ENCODE data around the gene PLXNC1. TPM values are rescaled to one million over a fixed set of nuclear protein-coding genes. Genes with fewer than 3 reads are reported as not detected.

The PLXNC1 gene
- total and polyA plus RNA-seq, 2 donors (not counting 1 experiment from before 2014, with no cell fraction given) = 9.7 to 33.6 TPM

- no peak overlapping the region for H3K27ac ChIP-seq (ENCODE audit: low read length in 2 of 2)
- no peaks in the 10 kb centered on the region for H3K9me3 Mint-ChIP-seq (ENCODE audit: insufficient read depth)
- H3K4me3 ChIP-seq (ENCODE audit: control extremely low read depth in 1 of 5, extremely low read depth in 1 of 5, insufficient read depth in 1 of 5, low read depth in 2 of 5, low read length in 4 of 5) = no peak overlapping the region
- H3K27ac Mint-ChIP-seq = no peak overlapping the region
- peaks cover 29% of the 10 kb centered on the region for H3K4me1 Mint-ChIP-seq
- no peaks in the 10 kb centered on the region for H3K36me3 ChIP-seq (replicated peaks in 1 of 2; ENCODE audit: control extremely low read depth in 1 of 2, control insufficient read depth in 1 of 2, extremely low read depth in 1 of 2, insufficient read depth in 2 of 2, low read length in 1 of 2)
- CTCF ChIA-PET = interaction anchor here (0.5 to 4.9 kb wide), 5 partner anchors 9 to 930 kb away, joined by 3 to 56 read pairs (median 7); partner anchors contain the start of gene NR2C1
- H3K4me3 Mint-ChIP-seq = no peak overlapping the region
- 100% methylated on average over 3 of the region's 7 CpGs for WGBS (ENCODE audit: insufficient coverage)
- H3K79me2 ChIP-seq (ENCODE audit: control insufficient read depth, insufficient read depth, low read length) = no peaks in the 10 kb centered on the region
- no peak overlapping the region for H2AFZ ChIP-seq (ENCODE audit: insufficient read depth, low read depth, low read length, poor library complexity, severe bottlenecking)
- peaks cover 7 to 18% of the 10 kb centered on the region in 2 donors for H3K4me1 ChIP-seq (ENCODE audit: control insufficient read depth in 2 of 2, insufficient read depth in 2 of 2, low read length in 2 of 2)
- no peaks in the 10 kb centered on the region for H4K20me1 ChIP-seq (ENCODE audit: control insufficient read depth, insufficient read depth, low read length, poor library complexity, severe bottlenecking)
- H3K4me2 ChIP-seq (replicated peaks; ENCODE audit: low read depth, low read length, poor library complexity, severe bottlenecking) = no peak overlapping the region
- TF ChIP-seq CTCF (IDR thresholded peaks at IDR 0.05) = no peak
- TF ChIP-seq EZH2 (IDR thresholded peaks at IDR 0.05; ENCODE audit: borderline replicate concordance, insufficient read depth, low read depth, low read length, poor library complexity, severe bottlenecking) = no peak
- DNase-seq (no peak), ATAC-seq (ENCODE audit: low read depth) (no peak)
- no peak overlapping the region for H3K9ac ChIP-seq (ENCODE audit: low read length)
- intact Hi-C loops (cut with micrococcal nuclease) = loop anchor here (10.0 kb wide), 1 partner anchor 621 kb away; no protein-coding TSS in a partner anchor
- no peaks in the 10 kb centered on the region for H3K27me3 Mint-ChIP-seq
- no peaks in the 10 kb centered on the region for H3K27me3 ChIP-seq (replicated peaks in 1 of 4; ENCODE audit: control extremely low read depth in 1 of 4, control insufficient read depth in 3 of 4, insufficient read depth in 4 of 4, low read length in 3 of 4)
- no peaks in the 10 kb centered on the region for H3K9me3 ChIP-seq (ENCODE audit: control extremely low read depth in 1 of 3, control insufficient read depth in 2 of 3, insufficient read depth in 1 of 3, low read length in 2 of 3)
- POLR2A ChIA-PET = no interaction called here
These were observed 4.9 kb upstream of the PLXNC1 start for GRCh38 chr12:94143438-94143837.

DNA sequence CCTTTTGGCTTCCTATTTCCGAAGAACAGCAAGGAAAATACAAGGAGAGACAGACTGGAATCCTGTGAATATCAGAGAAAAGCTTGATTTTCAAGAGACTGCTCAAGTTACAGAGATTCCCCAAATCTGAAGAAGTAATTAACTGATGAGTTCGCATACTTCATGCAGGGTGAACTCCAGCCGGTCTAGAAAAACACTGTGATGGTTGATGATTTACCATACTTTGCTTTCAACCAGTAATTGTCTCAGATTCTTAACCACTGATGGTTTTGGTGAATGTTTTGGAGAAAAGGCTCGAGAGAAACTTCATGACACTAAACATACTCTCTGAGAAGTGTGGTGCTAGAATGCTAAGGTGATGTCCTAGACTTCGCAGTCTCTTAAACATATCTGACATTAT, 4.4 kb upstream of the PLXNC1 start:
- H4K20me1 ChIP-seq (ENCODE audit: control insufficient read depth, insufficient read depth, low read length, poor library complexity, severe bottlenecking) = no peaks in the 10 kb centered on the region
- Mint-ChIP-seq H3K4me1 (peaks cover 29% of the 10 kb centered on the region), H3K4me3 (no peak overlapping the region), H3K27ac (no peak overlapping the region), H3K27me3 (no peaks in the 10 kb centered on the region), H3K9me3 (ENCODE audit: insufficient read depth) (no peaks in the 10 kb centered on the region)
- no peak overlapping the region for H3K9ac ChIP-seq (ENCODE audit: low read length)
- H3K4me2 ChIP-seq (replicated peaks; ENCODE audit: low read depth, low read length, poor library complexity, severe bottlenecking) = no peak overlapping the region
- H3K79me2 ChIP-seq (ENCODE audit: control insufficient read depth, insufficient read depth, low read length) = no peaks in the 10 kb centered on the region
- DNase-seq (no peak), ATAC-seq (ENCODE audit: low read depth) (no peak)
- H3K36me3 ChIP-seq (replicated peaks in 1 of 2; ENCODE audit: control extremely low read depth in 1 of 2, control insufficient read depth in 1 of 2, extremely low read depth in 1 of 2, insufficient read depth in 2 of 2, low read length in 1 of 2) = no peaks in the 10 kb centered on the region
- no peak for TF ChIP-seq CTCF (IDR thresholded peaks at IDR 0.05)
- no peak for TF ChIP-seq EZH2 (IDR thresholded peaks at IDR 0.05; ENCODE audit: borderline replicate concordance, insufficient read depth, low read depth, low read length, poor library complexity, severe bottlenecking)
- H3K27ac ChIP-seq (ENCODE audit: low read length in 2 of 2) = no peak overlapping the region
- no peaks in the 10 kb centered on the region for H3K27me3 ChIP-seq (replicated peaks in 1 of 4; ENCODE audit: control extremely low read depth in 1 of 4, control insufficient read depth in 3 of 4, insufficient read depth in 4 of 4, low read length in 3 of 4)
- 100% methylated on average over 1 of the region's 5 CpGs for WGBS (ENCODE audit: insufficient coverage)
- CTCF ChIA-PET = interaction anchor here (0.6 to 4.9 kb wide), 8 partner anchors 9 to 861 kb away, joined by 3 to 56 read pairs (median 3); no protein-coding TSS in a partner anchor
- intact Hi-C loops (cut with micrococcal nuclease) = loop anchor here (10.0 kb wide), 1 partner anchor 621 kb away; no protein-coding TSS in a partner anchor
- peaks cover 6 to 14% of the 10 kb centered on the region in 2 donors for H3K4me1 ChIP-seq (ENCODE audit: control insufficient read depth in 2 of 2, insufficient read depth in 2 of 2, low read length in 2 of 2)
- no peaks in the 10 kb centered on the region for H3K9me3 ChIP-seq (ENCODE audit: control extremely low read depth in 1 of 3, control insufficient read depth in 2 of 3, insufficient read depth in 1 of 3, low read length in 2 of 3)
- no peak overlapping the region for H2AFZ ChIP-seq (ENCODE audit: insufficient read depth, low read depth, low read length, poor library complexity, severe bottlenecking)
- no peak overlapping the region for H3K4me3 ChIP-seq (ENCODE audit: control extremely low read depth in 1 of 5, extremely low read depth in 1 of 5, insufficient read depth in 1 of 5, low read depth in 2 of 5, low read length in 4 of 5)
- POLR2A ChIA-PET = no interaction called here

Measured in B cell (primary cell).